Uterus (tissue), 2 donors: Measurements from ENCODE around the gene CTTN.
"Not testable (repeated sequence)": the region's sequence is repeated elsewhere in the genome, so short reads cannot be mapped to it uniquely, and the experiment has no call there.

Experiments used
- POLR2A ChIP-seq, 2 donors: fragments of 450-650 bp; IDR thresholded peaks; one replicate each; pipeline ENCODE4 v1.6.1; 2016; ENCODE audit warnings: antibody characterized with exemption in 2 of 2, mild to moderate bottlenecking in 1 of 2, moderate library complexity in 1 of 2
- TF ChIP-seq, protein P1 (sequence below), 4 experiments: fragments of 200-600 bp in 2 of 4; fragments of 450-650 bp in 2 of 4; sonication (generic) in 2 of 4; IDR thresholded peaks; one replicate each; pipeline ENCODE4 v1.5.1; 2016 to 2019; ENCODE audit warnings: antibody characterized with exemption in 4 of 4, mild to moderate bottlenecking in 2 of 4, moderate library complexity in 1 of 4

DNA sequence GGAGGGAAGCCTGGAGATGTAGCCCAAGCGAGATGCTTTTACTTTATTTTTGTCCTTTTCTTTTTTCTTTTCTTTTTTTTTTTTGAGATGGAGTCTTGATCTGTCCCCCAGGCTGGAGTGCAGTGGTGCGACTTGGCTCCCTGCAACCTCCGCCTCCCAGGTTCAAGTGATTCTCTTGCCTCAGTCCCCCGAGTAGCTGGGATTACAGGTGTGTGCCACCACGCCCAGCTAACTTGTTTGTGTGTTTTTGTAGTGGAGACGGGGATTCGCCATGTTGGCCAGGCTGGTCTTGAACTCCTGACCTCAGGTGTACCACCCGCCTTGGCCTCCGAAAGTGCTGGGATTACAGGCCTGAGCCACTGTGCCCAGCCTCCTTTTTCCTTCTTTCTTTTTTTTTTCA, 56.5 kb downstream of the CTTN start:
- TF ChIP-seq, protein P1, sequence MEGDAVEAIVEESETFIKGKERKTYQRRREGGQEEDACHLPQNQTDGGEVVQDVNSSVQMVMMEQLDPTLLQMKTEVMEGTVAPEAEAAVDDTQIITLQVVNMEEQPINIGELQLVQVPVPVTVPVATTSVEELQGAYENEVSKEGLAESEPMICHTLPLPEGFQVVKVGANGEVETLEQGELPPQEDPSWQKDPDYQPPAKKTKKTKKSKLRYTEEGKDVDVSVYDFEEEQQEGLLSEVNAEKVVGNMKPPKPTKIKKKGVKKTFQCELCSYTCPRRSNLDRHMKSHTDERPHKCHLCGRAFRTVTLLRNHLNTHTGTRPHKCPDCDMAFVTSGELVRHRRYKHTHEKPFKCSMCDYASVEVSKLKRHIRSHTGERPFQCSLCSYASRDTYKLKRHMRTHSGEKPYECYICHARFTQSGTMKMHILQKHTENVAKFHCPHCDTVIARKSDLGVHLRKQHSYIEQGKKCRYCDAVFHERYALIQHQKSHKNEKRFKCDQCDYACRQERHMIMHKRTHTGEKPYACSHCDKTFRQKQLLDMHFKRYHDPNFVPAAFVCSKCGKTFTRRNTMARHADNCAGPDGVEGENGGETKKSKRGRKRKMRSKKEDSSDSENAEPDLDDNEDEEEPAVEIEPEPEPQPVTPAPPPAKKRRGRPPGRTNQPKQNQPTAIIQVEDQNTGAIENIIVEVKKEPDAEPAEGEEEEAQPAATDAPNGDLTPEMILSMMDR (IDR thresholded peaks at IDR 0.05) = not testable (repeated sequence)
- TF ChIP-seq POLR2A (IDR thresholded peaks at IDR 0.05) = not testable (repeated sequence)
